Muscle layer of duodenum (tissue), 2 donors: ENCODE data around the gene KDM4B.

Source experiments
- H3K27ac ChIP-seq: one replicate; pipeline ENCODE4 v1.7.0; 2013; ENCODE audit warnings: mild to moderate bottlenecking, low read length
- H3K27me3 ChIP-seq: one replicate; pipeline ENCODE4 v1.7.0; 2013; ENCODE audit warnings: low read depth, mild to moderate bottlenecking, control low read depth, low read length
- H3K36me3 ChIP-seq, 2 donors: one replicate each; pipeline ENCODE4 v1.7.0; 2013; ENCODE audit warnings: low read length in 2 of 2, control low read depth in 1 of 2, mild to moderate bottlenecking in 1 of 2; ENCODE audit not compliant: insufficient read depth in 2 of 2, control insufficient read depth in 1 of 2
- H3K4me1 ChIP-seq, 2 donors: one replicate each; pipeline ENCODE4 v1.7.0; 2013; ENCODE audit warnings: low read length in 2 of 2, mild to moderate bottlenecking in 2 of 2, control low read depth in 1 of 2, moderate library complexity in 1 of 2; ENCODE audit not compliant: insufficient read depth in 2 of 2, control insufficient read depth in 1 of 2
- H3K4me3 ChIP-seq, 2 donors: one replicate each; pipeline ENCODE4 v1.7.0; 2013; ENCODE audit warnings: low read length in 2 of 2, low read depth in 1 of 2, mild to moderate bottlenecking in 1 of 2
- H3K9me3 ChIP-seq, 2 donors: one replicate each; pipeline ENCODE4 v1.7.0; 2013; ENCODE audit warnings: low read length in 2 of 2, control low read depth in 1 of 2, mild to moderate bottlenecking in 1 of 2; ENCODE audit not compliant: control insufficient read depth in 1 of 2
- donor health status: healthy.

KDM4B gene

GRCh38 chr19:5130371-5131030 lies 161.6 kb downstream of the KDM4B start:
- peaks cover 0 to 18% of the 10 kb centered on the region in 2 donors for H3K4me1 ChIP-seq
- no peaks in the 10 kb centered on the region for H3K27me3 ChIP-seq
- H3K9me3 ChIP-seq: no peaks in the 10 kb centered on the region
- peaks cover 0 to 39% of the 10 kb centered on the region in 2 donors for H3K36me3 ChIP-seq
- H3K27ac ChIP-seq: no peak overlapping the region
- no peak overlapping the region for H3K4me3 ChIP-seq

DNA sequence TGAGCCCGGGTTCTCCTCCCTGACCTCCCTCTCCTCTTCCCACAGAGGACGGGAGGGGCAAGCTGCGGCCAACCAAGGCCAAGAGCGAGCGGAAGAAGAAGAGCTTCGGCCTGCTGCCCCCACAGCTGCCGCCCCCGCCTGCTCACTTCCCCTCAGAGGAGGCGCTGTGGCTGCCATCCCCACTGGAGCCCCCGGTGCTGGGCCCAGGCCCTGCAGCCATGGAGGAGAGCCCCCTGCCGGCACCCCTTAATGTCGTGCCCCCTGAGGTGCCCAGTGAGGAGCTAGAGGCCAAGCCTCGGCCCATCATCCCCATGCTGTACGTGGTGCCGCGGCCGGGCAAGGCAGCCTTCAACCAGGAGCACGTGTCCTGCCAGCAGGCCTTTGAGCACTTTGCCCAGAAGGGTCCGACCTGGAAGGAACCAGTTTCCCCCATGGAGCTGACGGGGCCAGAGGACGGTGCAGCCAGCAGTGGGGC lies 162.2 kb downstream of the KDM4B start:
- Histone ChIP-seq H3K4me1 (peaks cover 0 to 18% of the 10 kb centered on the region in 2 donors), H3K4me3 (no peak overlapping the region), H3K36me3 (peaks cover 0 to 44% of the 10 kb centered on the region in 2 donors), H3K27me3 (no peaks in the 10 kb centered on the region), H3K27ac (no peak overlapping the region), H3K9me3 (no peaks in the 10 kb centered on the region)

DNA sequence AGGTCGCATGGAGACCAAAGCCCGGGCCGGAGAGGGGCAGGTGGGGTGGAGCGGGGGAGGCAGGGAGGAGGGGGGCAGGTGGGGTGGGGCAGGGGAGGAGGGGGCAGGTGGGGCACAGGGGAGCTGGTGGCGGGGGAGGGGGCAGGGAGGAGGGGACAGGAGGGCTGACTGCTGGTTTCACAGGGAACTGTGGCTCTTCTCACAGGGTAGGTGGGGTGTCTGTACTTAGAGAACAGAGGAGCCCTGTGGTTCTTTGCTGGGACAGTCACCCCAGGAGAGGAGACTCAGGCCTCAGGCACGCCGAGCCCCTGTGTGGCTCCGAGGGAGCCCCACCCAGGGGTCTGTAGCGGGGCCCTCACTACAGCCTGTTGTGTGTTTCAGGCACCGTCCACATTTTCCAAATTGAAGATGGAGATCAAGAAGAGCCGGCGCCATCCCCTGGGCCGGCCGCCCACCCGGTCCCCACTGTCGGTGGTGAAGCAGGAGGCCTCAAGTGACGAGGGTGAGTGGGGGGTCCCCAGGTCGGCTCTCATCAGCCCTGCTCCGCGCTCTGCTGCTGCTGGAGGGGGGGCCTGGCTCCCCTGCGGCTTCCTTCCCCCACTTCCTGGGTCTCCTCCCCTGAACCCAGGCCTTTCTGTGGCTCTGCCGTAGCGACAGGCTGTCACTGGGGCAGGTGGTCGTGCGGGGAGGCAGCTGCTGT lies 162.7 kb downstream of the KDM4B start:
- no peak overlapping the region for H3K4me3 ChIP-seq
- H3K4me1 ChIP-seq: peaks cover 0 to 18% of the 10 kb centered on the region in 2 donors
- no peak overlapping the region for H3K27ac ChIP-seq

GRCh38 chr19:5132206-5132560 lies 163.3 kb downstream of the KDM4B start:
- no peak overlapping the region for H3K4me3 ChIP-seq
- no peaks in the 10 kb centered on the region for H3K9me3 ChIP-seq
- H3K4me1 ChIP-seq: peaks cover 0 to 18% of the 10 kb centered on the region in 2 donors
- no peaks in the 10 kb centered on the region for H3K27me3 ChIP-seq
- peaks cover 0 to 55% of the 10 kb centered on the region in 2 donors for H3K36me3 ChIP-seq
- no peak overlapping the region for H3K27ac ChIP-seq

More for the DNA sequence above, 162.7 kb downstream of the KDM4B start:
- H3K9me3 ChIP-seq: no peaks in the 10 kb centered on the region
- H3K36me3 ChIP-seq: peaks cover 0 to 50% of the 10 kb centered on the region in 2 donors
- no peaks in the 10 kb centered on the region for H3K27me3 ChIP-seq

GRCh38 chr19:5132698-5133651 lies 164.1 kb downstream of the KDM4B start:
- no peaks in the 10 kb centered on the region for H3K9me3 ChIP-seq
- no peaks in the 10 kb centered on the region for H3K27me3 ChIP-seq
- H3K4me1 ChIP-seq: peaks cover 0 to 11% of the 10 kb centered on the region in 2 donors
- H3K36me3 ChIP-seq: peaks cover 4 to 63% of the 10 kb centered on the region in 2 donors
- no peak overlapping the region for H3K27ac ChIP-seq
- no peak overlapping the region for H3K4me3 ChIP-seq

DNA sequence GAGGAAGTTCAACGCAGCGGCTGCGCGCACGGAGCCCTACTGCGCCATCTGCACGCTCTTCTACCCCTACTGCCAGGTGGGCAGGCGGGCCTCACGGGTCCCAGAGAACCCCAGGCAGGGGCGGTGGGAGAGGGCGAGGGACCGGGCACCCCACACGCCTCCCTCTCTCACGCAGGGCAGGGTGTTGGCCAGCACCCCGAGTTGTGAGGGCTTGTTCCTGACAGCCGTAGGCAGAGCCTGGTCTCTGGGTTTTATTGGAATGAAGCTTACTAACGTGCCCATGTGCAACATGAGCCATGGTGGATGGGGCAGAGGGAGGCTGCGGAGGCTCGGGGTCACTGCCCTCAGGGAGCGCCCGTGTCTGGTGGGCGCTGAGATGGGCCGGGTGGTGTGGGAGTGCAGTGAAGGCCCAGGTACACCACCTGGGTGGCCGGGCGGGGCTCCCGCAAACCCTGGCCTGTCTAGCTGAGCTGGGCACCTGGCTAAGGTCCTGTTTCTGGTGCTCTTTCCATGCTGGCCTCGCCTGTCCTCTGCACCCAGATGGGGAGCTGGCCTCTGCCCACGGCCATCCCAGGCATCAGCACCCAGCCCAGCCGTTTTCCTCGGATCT lies 165.2 kb downstream of the KDM4B start:
- Histone ChIP-seq H3K27ac (no peak overlapping the region), H3K4me3 (no peak overlapping the region), H3K4me1 (peaks cover 0 to 2% of the 10 kb centered on the region in 2 donors), H3K27me3 (no peaks in the 10 kb centered on the region), H3K36me3 (peaks cover 8 to 74% of the 10 kb centered on the region in 2 donors), H3K9me3 (no peaks in the 10 kb centered on the region)

DNA sequence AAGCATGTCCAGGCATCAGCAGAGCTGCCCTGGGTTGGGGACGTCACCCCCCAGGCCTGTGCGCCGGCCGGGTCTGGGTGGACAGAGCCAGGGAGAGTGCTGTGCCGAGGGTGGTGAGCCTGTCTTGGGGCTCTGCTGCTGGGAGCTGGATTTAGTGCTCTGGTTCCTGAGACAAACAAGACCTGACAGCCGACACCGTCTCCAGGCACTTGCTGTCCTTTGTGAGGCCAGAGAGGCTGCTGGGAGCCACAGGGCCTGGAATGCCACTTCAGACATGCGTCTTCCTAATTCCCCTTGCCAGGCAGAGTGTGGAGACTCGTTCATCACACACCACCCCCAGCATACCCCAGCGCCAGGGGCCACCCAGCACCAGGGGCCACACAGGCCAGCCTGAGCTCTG lies 165.8 kb downstream of the KDM4B start:
- Histone ChIP-seq H3K36me3 (peaks cover 8 to 80% of the 10 kb centered on the region in 2 donors), H3K9me3 (no peaks in the 10 kb centered on the region), H3K27me3 (no peaks in the 10 kb centered on the region), H3K4me1 (no peaks in the 10 kb centered on the region), H3K4me3 (no peak overlapping the region), H3K27ac (no peak overlapping the region)

GRCh38 chr19:5136073-5136855 lies 167.4 kb downstream of the KDM4B start:
- Histone ChIP-seq H3K27me3 (no peaks in the 10 kb centered on the region), H3K36me3 (peaks cover 12 to 90% of the 10 kb centered on the region in 2 donors), H3K4me1 (peaks cover 0 to 11% of the 10 kb centered on the region in 2 donors), H3K27ac (no peak overlapping the region), H3K4me3 (no peak overlapping the region), H3K9me3 (no peaks in the 10 kb centered on the region)

DNA sequence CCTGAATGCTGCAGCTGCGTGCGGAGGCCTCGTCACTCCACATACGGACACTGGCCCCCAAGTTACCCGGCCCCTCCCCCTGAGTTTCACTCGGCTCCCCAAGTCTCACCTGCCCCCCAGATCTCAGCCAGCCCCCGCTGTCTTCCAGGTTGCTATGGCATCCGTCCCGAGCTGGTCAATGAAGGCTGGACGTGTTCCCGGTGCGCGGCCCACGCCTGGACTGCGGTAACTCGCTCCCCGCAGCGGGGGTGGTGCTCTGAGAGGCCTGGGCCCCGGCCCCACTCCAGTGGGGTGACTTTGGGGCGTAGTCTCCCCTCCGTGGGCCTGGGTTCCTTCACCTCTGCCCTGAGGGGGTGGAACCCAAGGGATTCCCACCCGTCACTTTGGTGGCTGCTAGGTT lies 168.2 kb downstream of the KDM4B start:
- Histone ChIP-seq H3K27me3 (no peaks in the 10 kb centered on the region), H3K9me3 (no peaks in the 10 kb centered on the region), H3K36me3 (peaks cover 12 to 93% of the 10 kb centered on the region in 2 donors)

GRCh38 chr19:5137571-5138124 lies 168.7 kb downstream of the KDM4B start:
- Histone ChIP-seq H3K27ac (no peak overlapping the region), H3K4me1 (peaks cover 0 to 11% of the 10 kb centered on the region in 2 donors), H3K9me3 (no peaks in the 10 kb centered on the region), H3K27me3 (no peaks in the 10 kb centered on the region), H3K4me3 (no peak overlapping the region), H3K36me3 (peaks cover 16 to 93% of the 10 kb centered on the region in 2 donors)

More for the DNA sequence above, 168.2 kb downstream of the KDM4B start:
- Histone ChIP-seq H3K4me3 (no peak overlapping the region), H3K27ac (no peak overlapping the region), H3K4me1 (peaks cover 0 to 11% of the 10 kb centered on the region in 2 donors)
